GM12878 (cell line): ENCODE measurements around the gene UVRAG. TPM values are rescaled to one million over a fixed set of nuclear protein-coding genes. Genes with fewer than 3 reads are reported as not detected.

Experiments used
- ATAC-seq: fragments of 200-7000 bp; cut with Tn5 transposase; 3 replicates; pipeline ENCODE4 v1.9.1; 2020; ENCODE audit warnings: mild to moderate bottlenecking, moderate library complexity
- BruUV-seq: library from RNA; stranded (reverse); fragments of 400-500 nt; replicated peaks from 2 replicates; lab custom pipeline; 2021; lab: Mats Ljungman, UMichigan
- CTCF ChIA-PET: fragments of 300-600 bp; sonication (Branson Sonifier 250); formaldehyde crosslinking; extraction: SDS; loops from one replicate; lab custom pipeline; 2021; ENCODE audit warnings: inconsistent platforms; lab: Yijun Ruan, JAX
- POLR2A ChIA-PET: fragments of 350-600 bp; formaldehyde crosslinking; extraction: SDS; loops from one replicate; lab custom pipeline; 2021; ENCODE audit warnings: inconsistent platforms; lab: Charles Lee
- RAD21 ChIA-PET: fragments of 300-600 bp; sonication (Branson Sonifier 250); formaldehyde crosslinking; loops from one replicate; lab custom pipeline; 2023; ENCODE audit warnings: antibody characterized with exemption; ENCODE audit not compliant: unreplicated experiment; lab: Charles Lee
- SMC1A ChIA-PET: fragments of 300-600 bp; sonication (Branson Sonifier 250); formaldehyde crosslinking; loops from one replicate; lab custom pipeline; 2023; ENCODE audit not compliant: unreplicated experiment, uncharacterized antibody; lab: Charles Lee
- DNase-seq: peaks from one replicate; pipeline ENCODE4 v3.0.0-alpha.2; 2011; ENCODE audit warnings: low read depth, low spot score
- FAIRE-seq: peaks from 3 replicates; lab custom pipeline; 2011; peaks lifted over from hg19 to GRCh38; lab: Jason Lieb, UNC
- H2AFZ ChIP-seq: 2 replicates; pipeline ENCODE4 v1.6.0; 2011; ENCODE audit warnings: low read depth, low read length, control low read depth; ENCODE audit not compliant: control insufficient read depth
- H3K27ac ChIP-seq: 2 replicates; pipeline ENCODE4 v1.5.1; 2011; ENCODE audit warnings: control low read depth; ENCODE audit not compliant: control insufficient read depth, insufficient read depth
- H3K27me3 ChIP-seq, 2 experiments: replicated peaks in 1 of 2; 2 replicates each; pipeline versions ENCODE4 v1.6.0 to v1.6.1; 2011; ENCODE audit warnings: low read length in 1 of 2; ENCODE audit not compliant: control insufficient read depth in 2 of 2, insufficient read depth in 2 of 2
- H3K36me3 ChIP-seq, 2 experiments: 2 replicates each; pipeline ENCODE4 v1.5.1; 2011; ENCODE audit warnings: low read length in 1 of 2; ENCODE audit not compliant: control insufficient read depth in 2 of 2, insufficient read depth in 2 of 2
- H3K4me1 ChIP-seq: 2 replicates; pipeline ENCODE4 v1.6.1; 2011; ENCODE audit warnings: mild to moderate bottlenecking, low read length, moderate library complexity, mixed read lengths; ENCODE audit not compliant: control insufficient read depth, insufficient read depth
- H3K4me2 ChIP-seq: 2 replicates; pipeline ENCODE4 v1.6.0; 2011; ENCODE audit warnings: control low read depth; ENCODE audit not compliant: control insufficient read depth, insufficient read depth
- H3K4me3 ChIP-seq: fragments of 200-600 bp; sonication (generic); 2 replicates; pipeline ENCODE4 v1.5.1; 2016
- H3K79me2 ChIP-seq: 2 replicates; pipeline ENCODE4 v1.6.0; 2011; ENCODE audit warnings: low read length; ENCODE audit not compliant: control insufficient read depth, insufficient read depth
- H3K9ac ChIP-seq: 2 replicates; pipeline ENCODE4 v1.8.0; 2011; ENCODE audit warnings: low read length, control low read depth, mixed read lengths; ENCODE audit not compliant: control insufficient read depth, insufficient read depth
- H3K9me3 ChIP-seq: replicated peaks from 3 replicates; pipeline ENCODE4 v1.5.1; 2011; ENCODE audit warnings: mild to moderate bottlenecking, low read length; ENCODE audit not compliant: control insufficient read depth, insufficient read depth
- H4K20me1 ChIP-seq: 2 replicates; pipeline ENCODE4 v1.6.0; 2011; ENCODE audit not compliant: control insufficient read depth, insufficient read depth
- DPF2 ChIP-seq: fragments of 450-650 bp; IDR thresholded peaks from 2 replicates; pipeline ENCODE4 v1.6.1; 2017; ENCODE audit warnings: mild to moderate bottlenecking
- EED ChIP-seq: sonication (generic); IDR thresholded peaks from 2 replicates; pipeline ENCODE4 v1.6.1; 2016; ENCODE audit warnings: antibody characterized with exemption, low read depth
- HDAC2 ChIP-seq: fragments of 200-600 bp; sonication (generic); IDR thresholded peaks from 2 replicates; pipeline ENCODE4 v1.6.1; 2017
- JUND ChIP-seq: IDR thresholded peaks from 2 replicates; pipeline ENCODE4 v1.6.1; 2012; ENCODE audit warnings: low read depth, mild to moderate bottlenecking, low read length, improper control_type of control experiment, moderate library complexity
- MXI1 ChIP-seq: fragments of 150-350 bp; IDR thresholded peaks from 2 replicates; pipeline ENCODE4 v1.6.1; 2011; ENCODE audit warnings: low read depth, mild to moderate bottlenecking, inconsistent platforms, low read length, improper control_type of control experiment
- PAX5 ChIP-seq: IDR thresholded peaks from 2 replicates; pipeline ENCODE4 v1.6.1; 2011; ENCODE audit warnings: low read depth, low read length, borderline replicate concordance
- PRDM15 ChIP-seq: fragments of 450-650 bp; formaldehyde crosslinking; IDR thresholded peaks from 2 replicates; pipeline ENCODE4 v1.4.0; 2020; ENCODE audit warnings: mild to moderate bottlenecking, moderate library complexity
- RCOR1 ChIP-seq: conservative IDR thresholded peaks from 2 replicates; pipeline ENCODE4 v1.6.1; 2012; ENCODE audit warnings: low read depth, low read length, improper control_type of control experiment
- SMC3 ChIP-seq: IDR thresholded peaks from 2 replicates; pipeline ENCODE4 v1.6.1; 2011; ENCODE audit warnings: low read length, improper control_type of control experiment, borderline replicate concordance
- ZBTB4 ChIP-seq: fragments of 450-650 bp; formaldehyde crosslinking; IDR thresholded peaks from 2 replicates; pipeline ENCODE4 v1.4.0; 2022; ENCODE audit warnings: mild to moderate bottlenecking, moderate library complexity
- ZNF24 ChIP-seq: fragments of 450-650 bp; IDR thresholded peaks from 2 replicates; pipeline ENCODE4 v1.6.1; 2017; ENCODE audit warnings: antibody characterized with exemption, mild to moderate bottlenecking
- WGBS: methylation state at CpG from one replicate; pipeline ENCODE4 v1.1.6; 2016; ENCODE audit warnings: low lambda C conversion rate; ENCODE audit not compliant: insufficient replicate concordance, insufficient coverage; ENCODE audit errors: missing lambda C conversion rate; 5-methylcytosine and 5-hydroxymethylcytosine counted together
- in situ Hi-C: fragments of 300-500 bp; cut with MboI; formaldehyde crosslinking; loops from 9 replicates; pipeline ENCODE4 v1.14.3; 2018; ENCODE audit warnings: mixed read lengths
- intact Hi-C: fragments of 100-400 bp; cut with micrococcal nuclease; formaldehyde crosslinking; loops from one replicate; pipeline ENCODE4 v1.14.2; 2022; ENCODE audit not compliant: unreplicated experiment
- polyA plus RNA-seq, 11 experiments: library from polyadenylated mRNA; depleted of rRNA in 4 of 11; unstranded in 6 of 11; stranded (reverse) in 5 of 11; fragments of >200 nt; fragmentation: Nextera tagmentation in 4 of 11; fragmentation: Illumina TruSeq in 1 of 11; extraction: Ambion mirVana in 4 of 11; extraction: Trizol in 1 of 11; gene quantifications; 1 replicate in 1 of 11; 2 replicates in 10 of 11; pipeline versions ENCODE4 v1.2.1 to v1.2.3, GENCODE V29; 2011 to 2016; ENCODE audit warnings: inconsistent platforms in 2 of 11, missing spikeins in 2 of 11, low read depth in 1 of 11
- total RNA-seq, 4 experiments: library from RNA; depleted of rRNA in 3 of 4; stranded (reverse); fragments of >200 nt in 3 of 4; fragmentation: Illumina TruSeq in 1 of 4; extraction: Trizol in 1 of 4; gene quantifications; 2 replicates each; pipeline versions ENCODE4 v1.2.1 to v1.2.3, GENCODE V29; 2013 to 2021

Gene UVRAG
- total and polyA plus RNA-seq, 10 of the 15 experiments (the other 5 are each of a cell fraction or from before 2014, with no cell fraction given): 7.0 to 43.4 (median 37.0) TPM

- TF ChIP-seq ZBTB4 (CRISPR knock-in tag) (no peak), PAX5 (no peak), MXI1 (no peak), DPF2 (no peak), JUND (no peak), SMC3 (no peak)
These were observed 179.6 kb downstream of the UVRAG start (continued) for GRCh38 chr11:75994616-75995015.

- POLR2A ChIA-PET: interaction anchor here (0.5 to 1.3 kb wide), 2 partner anchors 8 to 10 kb away, joined by 3 to 5 read pairs; no protein-coding TSS in a partner anchor
- CTCF ChIA-PET: interaction anchor here (0.5 to 1.6 kb wide), 4 partner anchors 13 to 155 kb away, joined by 3 read pairs; no protein-coding TSS in a partner anchor
- FAIRE-seq: no peak
These were observed 181.8 kb downstream of the UVRAG start for GRCh38 chr11:75996523-75997442.

More at GRCh38 chr11:75996523-75997442, 181.8 kb downstream of the UVRAG start:
- Histone ChIP-seq H3K27ac (no peak overlapping the region), H3K27me3 (no peaks in the 10 kb centered on the region), H3K4me2 (no peak overlapping the region), H3K79me2 (no peaks in the 10 kb centered on the region), H3K9me3 (peaks cover 3% of the 10 kb centered on the region; the same call in 2 of the 3 replicates), H3K9ac (no peak overlapping the region), H3K4me1 (no peaks in the 10 kb centered on the region), H3K36me3 (peaks cover 1 to 14% of the 10 kb centered on the region in 2 experiments), H3K4me3 (no peak overlapping the region), H2AFZ (no peak overlapping the region), H4K20me1 (no peaks in the 10 kb centered on the region)
- TF ChIP-seq HDAC2: no peak
- no peak for TF ChIP-seq ZNF24
- no peak for TF ChIP-seq EED
- TF ChIP-seq PRDM15 (CRISPR knock-in tag): no peak
- no peak for TF ChIP-seq RCOR1
- ATAC-seq (no peak), DNase-seq (no peak)
- 96% methylated on average over 1 of the region's 1 CpG for WGBS
- BruUV-seq: no TSS peak
- intact Hi-C loops: no loop called here
- SMC1A ChIA-PET: interaction anchor here (0.7 to 2.2 kb wide), 8 partner anchors 8 to 155 kb away, joined by 3 to 9 read pairs (median 4); no protein-coding TSS in a partner anchor
- RAD21 ChIA-PET: interaction anchor here (0.7 kb wide), 1 partner anchor 156 kb away, joined by 3 read pairs; no protein-coding TSS in a partner anchor
- in situ Hi-C loops: no loop called here
